GM12874 (cell line): ENCODE data around the gene UBE3B.

Experiments used
- TF ChIP-seq, protein P1 (sequence below): IDR thresholded peaks from 2 replicates; pipeline ENCODE4 v1.5.1; 2011; ENCODE audit warnings: low read depth, mild to moderate bottlenecking, control low read depth, low read length, moderate library complexity; ENCODE audit not compliant: insufficient read depth

Gene UBE3B

DNA sequence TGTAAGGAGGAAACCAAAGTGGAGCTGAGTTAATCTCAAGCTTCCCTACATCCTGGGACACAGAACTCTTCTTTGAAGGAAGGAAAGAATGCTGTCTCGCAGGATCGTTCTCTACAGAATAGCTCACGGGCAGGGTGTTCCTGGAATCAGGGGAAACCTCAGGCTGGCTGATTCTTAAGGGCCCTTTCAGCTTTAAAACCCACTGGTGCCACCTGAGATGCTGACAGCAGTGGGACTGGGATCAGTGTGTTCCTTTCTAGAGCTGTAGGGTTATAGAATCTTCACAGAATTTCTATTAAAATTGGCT, 47.8 kb downstream of the UBE3B start:
- TF ChIP-seq, protein P1, sequence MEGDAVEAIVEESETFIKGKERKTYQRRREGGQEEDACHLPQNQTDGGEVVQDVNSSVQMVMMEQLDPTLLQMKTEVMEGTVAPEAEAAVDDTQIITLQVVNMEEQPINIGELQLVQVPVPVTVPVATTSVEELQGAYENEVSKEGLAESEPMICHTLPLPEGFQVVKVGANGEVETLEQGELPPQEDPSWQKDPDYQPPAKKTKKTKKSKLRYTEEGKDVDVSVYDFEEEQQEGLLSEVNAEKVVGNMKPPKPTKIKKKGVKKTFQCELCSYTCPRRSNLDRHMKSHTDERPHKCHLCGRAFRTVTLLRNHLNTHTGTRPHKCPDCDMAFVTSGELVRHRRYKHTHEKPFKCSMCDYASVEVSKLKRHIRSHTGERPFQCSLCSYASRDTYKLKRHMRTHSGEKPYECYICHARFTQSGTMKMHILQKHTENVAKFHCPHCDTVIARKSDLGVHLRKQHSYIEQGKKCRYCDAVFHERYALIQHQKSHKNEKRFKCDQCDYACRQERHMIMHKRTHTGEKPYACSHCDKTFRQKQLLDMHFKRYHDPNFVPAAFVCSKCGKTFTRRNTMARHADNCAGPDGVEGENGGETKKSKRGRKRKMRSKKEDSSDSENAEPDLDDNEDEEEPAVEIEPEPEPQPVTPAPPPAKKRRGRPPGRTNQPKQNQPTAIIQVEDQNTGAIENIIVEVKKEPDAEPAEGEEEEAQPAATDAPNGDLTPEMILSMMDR = no peak

DNA sequence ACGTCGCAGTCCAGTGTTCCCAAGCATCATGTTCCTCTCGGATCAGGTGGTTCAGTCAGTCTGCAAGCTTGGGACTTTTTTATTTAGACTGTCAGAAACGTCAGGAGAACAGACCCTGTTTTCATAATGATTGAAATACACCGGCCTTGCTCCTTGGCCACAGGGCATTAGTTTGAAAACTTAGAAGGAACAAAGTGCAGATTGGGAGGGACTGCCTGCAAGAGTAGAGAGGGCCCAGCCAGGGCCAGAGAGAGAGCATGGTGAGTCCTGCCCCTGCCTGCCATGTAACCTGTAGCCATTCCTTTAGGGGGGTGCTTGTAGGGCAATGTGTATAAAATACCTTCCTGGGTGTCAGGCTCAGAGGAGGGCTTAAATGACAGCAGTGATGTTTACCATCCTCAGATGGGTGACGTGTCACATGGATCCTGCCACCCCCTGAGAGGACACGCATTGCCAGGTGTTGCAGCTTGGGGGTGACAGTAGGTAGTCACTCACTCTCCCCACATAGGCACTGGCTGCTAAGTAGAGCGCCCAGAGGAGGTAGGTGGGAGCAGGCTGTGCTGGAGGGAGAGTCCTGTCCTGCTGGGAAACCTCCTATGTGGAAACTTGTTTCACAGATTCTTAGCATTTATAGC, 50.2 kb downstream of the UBE3B start:
- TF ChIP-seq, protein P1 = no peak

DNA sequence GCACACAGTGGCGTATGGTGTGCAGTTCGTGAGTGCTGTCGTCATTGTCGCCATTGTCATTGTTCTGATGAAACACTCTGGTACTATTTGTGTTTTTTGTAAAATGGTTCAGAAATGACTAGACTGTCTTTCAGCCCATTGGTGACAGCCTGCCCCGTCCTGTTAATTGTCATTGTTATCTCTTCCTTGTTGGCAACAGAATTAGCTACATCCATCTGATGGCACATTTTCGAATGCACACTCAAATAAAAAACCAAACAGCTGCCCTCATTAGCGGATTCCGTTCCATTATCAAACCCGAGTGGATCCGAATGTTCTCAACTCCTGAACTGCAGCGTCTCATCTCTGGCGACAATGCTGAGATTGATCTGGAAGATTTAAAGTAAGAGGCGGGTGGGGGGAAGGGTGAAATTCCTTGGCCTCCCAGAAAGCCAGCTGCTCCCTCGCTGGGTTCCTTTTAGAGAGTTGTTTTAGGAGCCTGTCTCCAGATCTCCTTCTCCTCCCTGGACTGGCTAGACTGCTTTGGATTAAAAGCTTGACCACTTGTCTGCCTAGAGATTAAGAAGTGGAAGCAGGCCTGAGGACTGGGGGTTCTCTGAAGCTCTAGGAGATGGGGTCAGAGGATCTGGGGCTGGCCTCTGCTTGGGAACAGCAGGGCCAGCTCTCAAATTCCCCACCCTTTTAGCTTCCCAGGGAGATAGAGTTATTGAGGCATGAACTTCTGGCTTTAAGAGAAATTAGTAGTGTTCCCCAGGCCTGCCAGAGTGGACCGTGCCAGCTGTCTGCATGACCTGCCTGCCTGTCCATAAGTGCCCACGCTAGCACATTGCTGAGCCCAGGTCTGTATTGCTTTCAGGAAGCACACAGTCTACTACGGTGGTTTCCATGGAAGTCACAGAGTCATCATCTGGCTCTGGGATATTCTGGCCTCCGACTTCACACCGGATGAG, 52.5 kb downstream of the UBE3B start:
- TF ChIP-seq, protein P1 = no peak

DNA sequence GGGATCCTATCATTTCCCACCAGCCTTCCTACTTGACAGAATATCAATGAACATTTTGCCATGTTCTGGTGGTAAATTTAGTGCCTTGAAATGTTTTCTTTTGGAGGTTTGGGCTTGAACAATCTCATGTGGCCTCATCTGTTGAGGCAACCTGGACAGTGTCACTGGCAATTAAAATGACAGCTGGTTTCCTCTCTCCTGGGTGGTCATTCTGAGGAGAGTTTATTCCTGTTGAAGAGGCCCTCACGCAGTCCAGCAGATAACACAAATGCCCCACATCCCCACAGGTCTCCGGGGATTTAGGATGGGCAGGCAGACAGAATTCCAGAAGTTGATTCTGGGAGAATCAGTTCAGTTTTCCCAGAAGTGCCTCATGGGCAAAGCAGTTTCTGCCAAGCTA, 54.0 kb downstream of the UBE3B start:
- TF ChIP-seq, protein P1 = no peak

DNA sequence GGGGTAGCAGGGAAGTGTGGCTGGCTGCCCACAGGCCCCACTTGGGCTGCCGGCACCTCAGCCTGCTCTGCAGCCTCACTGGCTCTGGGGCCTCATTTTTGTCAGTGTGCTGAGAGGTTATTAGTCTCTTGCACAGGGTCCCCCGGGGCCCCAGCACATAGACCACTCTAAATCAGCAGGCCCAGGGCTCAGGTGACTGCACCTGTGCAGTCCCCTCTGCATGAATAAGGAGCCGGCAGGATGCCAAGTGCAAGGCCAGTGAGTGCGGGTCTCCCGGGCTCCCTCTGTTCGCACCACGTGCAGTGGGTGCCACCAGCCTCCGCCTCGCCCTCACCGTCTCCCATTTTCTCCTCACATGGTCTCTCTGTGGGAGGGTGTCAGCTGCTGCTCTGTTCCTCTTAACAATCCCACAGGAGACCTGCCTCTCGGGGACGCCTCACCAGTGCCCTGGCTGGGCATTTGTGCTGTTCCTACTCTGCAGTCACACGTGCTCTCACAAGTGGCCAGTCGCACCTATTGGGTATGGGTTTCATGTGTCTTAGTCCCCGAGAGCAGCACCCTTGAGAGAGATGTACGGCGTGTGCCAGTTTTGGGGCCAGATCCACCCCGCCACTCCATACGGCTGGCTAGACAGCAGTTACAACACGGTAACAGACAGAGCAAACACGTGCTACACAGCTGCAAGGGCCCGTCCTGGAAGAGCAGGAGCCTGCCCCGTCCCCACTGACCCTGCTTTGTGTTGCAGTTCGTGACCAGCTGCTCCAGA, 55.5 kb downstream of the UBE3B start:
- TF ChIP-seq, protein P1 = no peak

DNA sequence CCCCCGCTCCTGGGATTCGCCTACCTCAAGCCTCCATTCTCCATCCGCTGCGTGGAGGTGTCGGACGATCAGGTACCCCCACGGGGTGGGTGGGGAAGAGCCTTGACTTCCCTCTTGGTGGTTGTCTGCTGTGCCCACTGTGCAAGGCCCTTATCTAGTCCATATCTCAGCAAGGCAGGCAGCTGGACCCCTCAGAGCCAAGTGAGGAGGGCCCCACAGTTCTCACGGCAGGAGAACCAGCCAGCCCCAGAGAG, 56.0 kb downstream of the UBE3B start:
- TF ChIP-seq, protein P1 = no peak

DNA sequence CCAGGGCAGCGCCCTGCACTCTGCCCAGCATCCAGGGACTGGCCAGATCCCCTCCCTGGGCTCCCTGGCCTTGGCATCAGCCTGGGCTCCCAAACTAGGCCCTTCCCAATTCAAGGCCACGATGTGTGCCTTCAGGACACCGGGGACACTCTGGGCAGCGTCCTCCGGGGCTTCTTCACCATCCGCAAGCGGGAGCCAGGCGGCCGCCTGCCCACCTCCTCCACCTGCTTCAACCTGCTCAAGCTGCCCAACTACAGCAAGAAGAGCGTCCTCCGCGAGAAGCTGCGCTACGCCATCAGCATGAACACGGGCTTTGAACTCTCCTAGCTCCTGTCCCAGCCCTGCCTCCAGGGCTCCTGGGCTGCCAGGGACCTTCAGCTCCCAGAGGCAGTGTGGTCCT, 57.0 kb downstream of the UBE3B start:
- TF ChIP-seq, protein P1 = no peak
